ENCODE results near the gene LONP1. TPM values are rescaled to one million over a fixed set of nuclear protein-coding genes. Genes with fewer than 3 reads are reported as not detected.

The LONP1 gene
- polyA plus RNA-seq, 3 donors: 12.1 to 37.2 (median 13.8) TPM

DNA sequence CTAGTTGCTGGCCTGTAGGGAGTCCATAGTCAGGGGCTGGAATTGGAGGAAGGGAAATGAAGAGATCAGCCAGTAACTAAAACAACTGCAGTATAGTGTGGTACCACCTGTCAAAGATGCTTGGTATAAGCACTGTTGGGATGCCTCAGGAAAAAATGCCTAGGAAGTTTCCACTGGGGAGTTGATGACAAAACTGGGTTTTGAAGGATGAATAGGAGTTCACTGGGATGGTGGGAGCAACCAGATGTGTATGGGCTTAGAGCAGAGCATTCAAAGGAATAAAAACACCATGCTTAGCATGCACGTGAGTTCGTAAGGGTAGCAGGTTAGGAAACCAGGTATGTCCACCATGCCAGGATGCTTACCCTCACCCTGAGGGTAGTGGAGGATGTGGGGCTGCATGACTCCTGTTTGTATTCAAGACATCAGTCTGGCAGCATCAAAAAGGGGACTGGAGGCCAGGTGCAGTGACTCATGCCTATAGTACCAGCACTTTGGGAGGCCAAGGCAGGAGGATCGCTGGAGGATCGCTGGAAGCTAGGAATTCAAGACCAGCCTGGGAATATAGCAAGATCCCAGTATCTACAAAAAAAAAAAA lies 7.6 kb upstream of the LONP1 start:
- H3K4me3 Mint-ChIP-seq: no peak overlapping the region
- Histone ChIP-seq H3K27ac (ENCODE audit: low read depth in 1 of 2, low read length in 2 of 2) (no peak overlapping the region), H3K4me1 (ENCODE audit: control insufficient read depth in 1 of 2, insufficient read depth in 2 of 2, low read length in 2 of 2) (no peaks in the 10 kb centered on the region), H3K36me3 (replicated peaks in 1 of 2; ENCODE audit: control insufficient read depth in 1 of 2, insufficient read depth in 2 of 2, low read length in 2 of 2) (no peaks in the 10 kb centered on the region), H4K20me1 (ENCODE audit: insufficient read depth, low read length) (no peaks in the 10 kb centered on the region), H2AFZ (ENCODE audit: insufficient read depth, low read depth, low read length, poor library complexity, severe bottlenecking) (no peak overlapping the region), H3K4me3 (replicated peaks in 1 of 3; ENCODE audit: low read depth in 2 of 3, low read length in 3 of 3) (no peak overlapping the region), H3K9me3 (replicated peaks in 1 of 2; ENCODE audit: control insufficient read depth in 1 of 2, insufficient read depth in 1 of 2, low read length in 2 of 2) (no peaks in the 10 kb centered on the region), H3K4me2 (replicated peaks; ENCODE audit: extremely low read depth, low read length, poor library complexity, severe bottlenecking) (no peak overlapping the region), H3K79me2 (ENCODE audit: insufficient read depth, low read length) (no peaks in the 10 kb centered on the region), H3K9ac (ENCODE audit: insufficient read depth, low read length, poor library complexity, severe bottlenecking) (no peak overlapping the region), H3K27me3 (ENCODE audit: control insufficient read depth in 2 of 2, insufficient read depth in 2 of 2, low read length in 2 of 2) (no peaks in the 10 kb centered on the region)
- H3K27ac Mint-ChIP-seq: no peak overlapping the region
- intact Hi-C loops (cut with micrococcal nuclease): no loop called here
- 100% methylated on average over 2 of the region's 4 CpGs for WGBS (ENCODE audit: insufficient coverage)
- peaks cover 0 to 17% (median 3%) of the 10 kb centered on the region in 7 donors for H3K9me3 Mint-ChIP-seq
- H3K4me1 Mint-ChIP-seq: no peaks in the 10 kb centered on the region
- no peaks in the 10 kb centered on the region for H3K36me3 Mint-ChIP-seq
- DNase-seq: no peak
- TF ChIP-seq, protein P1, sequence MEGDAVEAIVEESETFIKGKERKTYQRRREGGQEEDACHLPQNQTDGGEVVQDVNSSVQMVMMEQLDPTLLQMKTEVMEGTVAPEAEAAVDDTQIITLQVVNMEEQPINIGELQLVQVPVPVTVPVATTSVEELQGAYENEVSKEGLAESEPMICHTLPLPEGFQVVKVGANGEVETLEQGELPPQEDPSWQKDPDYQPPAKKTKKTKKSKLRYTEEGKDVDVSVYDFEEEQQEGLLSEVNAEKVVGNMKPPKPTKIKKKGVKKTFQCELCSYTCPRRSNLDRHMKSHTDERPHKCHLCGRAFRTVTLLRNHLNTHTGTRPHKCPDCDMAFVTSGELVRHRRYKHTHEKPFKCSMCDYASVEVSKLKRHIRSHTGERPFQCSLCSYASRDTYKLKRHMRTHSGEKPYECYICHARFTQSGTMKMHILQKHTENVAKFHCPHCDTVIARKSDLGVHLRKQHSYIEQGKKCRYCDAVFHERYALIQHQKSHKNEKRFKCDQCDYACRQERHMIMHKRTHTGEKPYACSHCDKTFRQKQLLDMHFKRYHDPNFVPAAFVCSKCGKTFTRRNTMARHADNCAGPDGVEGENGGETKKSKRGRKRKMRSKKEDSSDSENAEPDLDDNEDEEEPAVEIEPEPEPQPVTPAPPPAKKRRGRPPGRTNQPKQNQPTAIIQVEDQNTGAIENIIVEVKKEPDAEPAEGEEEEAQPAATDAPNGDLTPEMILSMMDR (IDR thresholded peaks at IDR 0.05): no peak
- peaks cover 0 to 13% (median 3%) of the 10 kb centered on the region in 3 donors for H3K27me3 Mint-ChIP-seq (ENCODE audit: low read depth in 3 of 3)

DNA sequence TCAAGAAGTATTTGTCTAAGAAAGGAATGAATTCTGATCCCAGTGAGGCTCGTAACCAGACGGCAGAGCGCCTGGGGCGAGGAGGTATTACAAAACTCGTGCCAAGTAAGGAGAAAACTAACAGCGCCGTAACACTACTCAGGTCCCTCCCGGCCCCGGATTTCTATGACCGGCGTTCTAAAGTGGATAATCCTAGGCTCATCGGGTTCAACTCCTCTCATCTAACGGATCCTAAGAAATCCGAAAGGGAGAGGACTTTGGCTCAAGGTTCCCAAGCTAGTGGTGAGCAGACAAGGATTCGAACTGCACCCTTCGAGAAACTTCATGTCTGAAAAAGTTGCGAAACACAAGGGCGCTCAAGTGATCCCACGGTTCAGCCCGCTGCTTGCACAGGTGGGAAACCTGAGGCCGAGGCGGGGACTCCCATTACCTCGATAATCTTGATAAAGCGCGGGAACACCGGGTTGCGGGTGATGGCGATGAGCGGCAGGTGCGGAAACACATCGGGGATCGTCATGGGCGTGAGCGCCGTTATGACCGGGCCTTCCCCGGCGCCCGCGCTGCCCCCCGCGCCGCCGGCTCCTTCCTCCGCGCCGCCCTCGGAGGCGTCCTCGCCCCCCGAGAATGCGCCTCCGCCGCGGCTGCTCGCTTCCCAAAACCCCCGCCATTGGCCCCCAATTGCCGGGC lies 529 bp downstream of the LONP1 start:
- H3K79me2 ChIP-seq (ENCODE audit: insufficient read depth, low read length): peaks cover 49% of the 10 kb centered on the region
- no peaks in the 10 kb centered on the region for H3K9me3 ChIP-seq (replicated peaks in 1 of 2; ENCODE audit: control insufficient read depth in 1 of 2, insufficient read depth in 1 of 2, low read length in 2 of 2)
- peak overlapping the region; percentile 59 to 82 (median 66) for H3K4me3 ChIP-seq (replicated peaks in 1 of 3; ENCODE audit: low read depth in 2 of 3, low read length in 3 of 3)
- under 1% methylated on average over 58 of the region's 58 CpGs for WGBS (ENCODE audit: insufficient coverage)
- H4K20me1 ChIP-seq (ENCODE audit: insufficient read depth, low read length): peaks cover 29% of the 10 kb centered on the region
- peak overlapping the region; percentile 89 to 91 for H3K27ac ChIP-seq (ENCODE audit: low read depth in 1 of 2, low read length in 2 of 2)
- H3K27me3 ChIP-seq (ENCODE audit: control insufficient read depth in 2 of 2, insufficient read depth in 2 of 2, low read length in 2 of 2): no peaks in the 10 kb centered on the region
- peak overlapping the region; percentile 94 for H3K9ac ChIP-seq (ENCODE audit: insufficient read depth, low read length, poor library complexity, severe bottlenecking)
- H3K36me3 ChIP-seq (replicated peaks in 1 of 2; ENCODE audit: control insufficient read depth in 1 of 2, insufficient read depth in 2 of 2, low read length in 2 of 2): peaks cover under 1 to 5% of the 10 kb centered on the region in 2 donors
- peak in 2 of 3 donors; percentile 11 to 26 for DNase-seq
- H3K36me3 Mint-ChIP-seq: peaks cover 7 to 14% of the 10 kb centered on the region in 2 donors
- H2AFZ ChIP-seq (ENCODE audit: insufficient read depth, low read depth, low read length, poor library complexity, severe bottlenecking): peak overlapping the region; percentile 87
- peak overlapping the region; percentile 90 to 95 (median 94) for H3K27ac Mint-ChIP-seq
- peak overlapping the region; percentile 89 for H3K4me2 ChIP-seq (replicated peaks; ENCODE audit: extremely low read depth, low read length, poor library complexity, severe bottlenecking)
- H3K4me3 Mint-ChIP-seq: peak overlapping the region; percentile 81 to 90
- intact Hi-C loops (cut with micrococcal nuclease): loop anchor here in 1 of 2 donors (2.0 kb wide), 1 partner anchor 29 kb away; the partner anchor contains the start of gene RPL36
- H3K27me3 Mint-ChIP-seq (ENCODE audit: low read depth in 3 of 3): peaks cover 0 to 4% (median 2%) of the 10 kb centered on the region in 3 donors
- peaks cover 26% of the 10 kb centered on the region for H3K4me1 Mint-ChIP-seq
- peaks cover 0 to 3% (median 0%) of the 10 kb centered on the region in 7 donors for H3K9me3 Mint-ChIP-seq
- TF ChIP-seq, protein P1 (IDR thresholded peaks at IDR 0.05): no peak
- H3K4me1 ChIP-seq (ENCODE audit: control insufficient read depth in 1 of 2, insufficient read depth in 2 of 2, low read length in 2 of 2): peaks cover 20 to 29% of the 10 kb centered on the region in 2 donors
